NCI-H2196 (cell line): ENCODE measurements around the gene TXNDC8.
A peak's percentile ranks its signal among the peaks of the same experiment; 100 is the strongest.
"Not testable (repeated sequence)": the region's sequence is repeated elsewhere in the genome, so short reads cannot be mapped to it uniquely, and the experiment has no call there.

Source experiments
- DNase-seq: peaks from one replicate; lab custom pipeline; 2025; ENCODE audit not compliant: unreplicated experiment; lab: John Stamatoyannopoulos, UW

Gene TXNDC8

DNA sequence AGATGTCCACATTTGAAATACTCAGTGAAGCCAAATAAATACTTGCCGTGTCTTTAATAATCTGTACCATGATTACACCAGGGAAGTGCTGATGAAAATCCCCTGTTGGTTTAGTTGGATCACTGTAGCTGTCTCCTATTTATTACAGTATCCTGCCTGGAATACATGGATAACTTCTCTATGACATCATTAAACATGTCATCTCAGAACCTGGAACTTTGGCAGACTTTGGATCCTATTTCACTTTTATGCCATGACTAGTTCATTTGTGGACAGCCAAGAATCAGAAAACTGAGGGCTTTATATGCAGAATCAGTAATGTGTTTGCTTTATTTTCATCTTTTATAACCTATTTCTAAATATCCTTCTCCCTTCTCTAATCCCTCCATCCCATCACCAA is at the start of gene TXNDC8:
TXNDC8 (minus strand) TSS at position 137 of the 400 bp plus-strand sequence.
- DNase-seq, result no peak

DNA sequence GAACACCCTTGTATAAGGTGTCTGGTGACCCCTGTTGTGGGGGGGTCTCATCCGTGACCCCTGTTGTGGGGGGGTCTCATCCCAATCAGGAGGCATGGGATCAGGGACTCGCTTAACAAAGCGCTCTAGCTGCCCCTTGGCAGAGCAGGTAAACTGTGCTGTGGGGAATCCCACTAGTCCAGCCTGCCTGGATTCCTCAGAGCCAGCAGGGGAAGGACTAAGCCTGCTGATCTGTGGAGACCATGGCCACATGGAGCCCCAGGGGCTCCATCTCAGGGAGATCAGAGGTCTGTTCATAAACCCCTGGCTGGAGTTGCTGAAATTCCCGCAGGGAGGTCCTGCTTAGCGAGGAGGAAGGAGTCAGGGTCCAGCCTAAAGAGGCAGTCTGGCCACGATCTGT is 45.8 kb upstream of the TXNDC8 start:
- DNase-seq, result no peak

DNA sequence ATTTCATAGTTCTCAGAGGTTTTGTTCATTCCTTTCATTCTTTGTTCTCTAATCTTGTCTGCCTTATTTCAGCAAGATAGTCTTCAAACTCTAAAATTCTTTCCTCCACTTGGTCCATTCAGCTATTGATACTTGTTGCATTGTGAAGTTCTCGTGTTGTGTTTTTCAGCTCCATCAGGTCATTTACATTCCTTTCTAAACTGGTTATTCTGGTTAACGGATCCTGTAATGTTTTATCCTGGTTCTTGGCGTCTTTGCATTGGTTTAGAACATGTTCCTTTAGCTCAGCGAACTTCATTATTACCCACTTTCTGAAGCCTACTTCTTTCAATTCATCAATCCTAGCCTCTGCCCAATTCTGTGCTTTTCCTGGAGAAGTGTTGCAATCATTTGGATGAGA is 45.1 kb upstream of the TXNDC8 start:
- no peak for DNase-seq

DNA sequence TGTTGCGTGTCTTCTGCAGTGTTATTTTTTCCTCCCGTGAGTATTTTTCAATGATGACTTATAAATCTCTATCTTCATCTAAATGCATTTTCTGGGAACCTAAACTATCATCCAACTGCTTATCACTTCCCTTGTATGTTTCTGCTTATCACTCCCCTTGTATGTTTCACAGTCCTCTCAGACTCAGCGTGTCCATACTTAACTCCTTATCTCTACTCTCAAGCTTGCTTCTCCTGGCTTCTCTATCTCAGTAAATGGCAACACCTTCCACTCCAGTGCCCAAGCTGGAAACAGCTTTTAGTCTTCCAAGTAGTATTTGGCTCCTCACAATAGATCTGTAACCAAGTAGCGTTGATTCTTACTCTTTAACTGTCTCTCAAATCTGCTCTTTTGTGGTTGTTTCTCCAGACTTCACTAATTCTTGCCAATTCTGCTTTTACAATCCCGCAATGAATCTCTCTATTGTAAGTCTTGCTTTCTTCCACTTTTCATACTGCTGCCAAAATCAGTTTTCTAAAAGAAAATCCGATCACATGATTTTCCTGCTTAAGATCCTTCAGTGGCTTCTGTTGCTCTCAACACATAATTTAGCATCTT is 33.8 kb upstream of the TXNDC8 start:
- DNase-seq, result no peak

DNA sequence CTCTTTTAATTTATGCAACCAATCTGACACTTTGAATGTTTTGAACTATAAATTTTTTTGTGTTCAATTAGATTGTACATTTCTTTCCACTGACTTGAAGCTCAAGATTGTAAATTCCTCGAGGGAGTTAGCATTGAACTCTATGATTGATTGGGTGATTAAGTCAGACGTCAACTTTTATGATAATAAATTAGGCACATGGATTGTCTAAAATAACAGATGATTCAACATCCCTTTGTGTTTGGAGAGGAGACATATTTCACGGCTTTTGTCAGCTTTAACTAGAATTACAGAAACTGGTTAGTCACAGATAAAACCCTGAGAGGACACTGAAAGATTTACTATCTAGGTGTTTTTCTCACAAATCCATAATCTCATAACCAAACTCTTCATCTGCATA is 32.7 kb upstream of the TXNDC8 start:
- no peak for DNase-seq

DNA sequence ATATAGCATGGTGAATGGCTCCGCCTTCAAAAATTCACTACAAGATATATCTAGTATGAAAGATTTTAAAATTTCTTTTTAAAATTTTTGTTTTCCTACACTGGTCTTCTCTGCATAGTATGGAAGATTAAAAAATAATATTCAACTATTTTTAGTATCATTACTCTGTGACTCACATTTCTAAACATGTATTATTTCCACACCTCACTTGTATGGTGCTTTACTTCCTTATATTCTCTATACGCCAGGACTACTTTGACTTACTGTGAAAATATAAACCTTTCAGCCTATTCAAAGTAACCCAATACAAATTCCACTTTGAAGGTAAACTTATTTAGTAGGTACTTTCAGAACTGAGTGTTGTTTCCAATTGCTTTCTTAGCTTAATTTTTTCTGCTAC is 26.8 kb upstream of the TXNDC8 start:
- no peak for DNase-seq

DNA sequence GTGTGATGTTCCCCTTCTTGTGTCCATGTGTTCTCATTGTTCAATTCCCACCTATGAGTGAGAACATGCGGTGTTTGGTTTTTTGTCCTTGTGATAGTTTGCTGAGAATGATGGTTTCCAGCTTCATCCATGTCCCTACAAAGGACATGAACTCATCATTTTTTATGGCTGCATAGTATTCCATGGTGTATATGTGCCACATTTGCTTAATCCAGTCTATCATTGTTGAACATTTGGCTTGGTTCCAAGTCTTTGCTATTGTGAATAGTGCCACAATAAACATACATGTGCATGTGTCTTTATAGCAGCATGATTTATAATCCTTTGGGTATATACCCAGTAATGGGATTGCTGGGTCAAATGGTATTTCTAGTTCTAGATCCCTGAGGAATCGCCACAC is 21.3 kb upstream of the TXNDC8 start:
- not testable (repeated sequence) for DNase-seq

DNA sequence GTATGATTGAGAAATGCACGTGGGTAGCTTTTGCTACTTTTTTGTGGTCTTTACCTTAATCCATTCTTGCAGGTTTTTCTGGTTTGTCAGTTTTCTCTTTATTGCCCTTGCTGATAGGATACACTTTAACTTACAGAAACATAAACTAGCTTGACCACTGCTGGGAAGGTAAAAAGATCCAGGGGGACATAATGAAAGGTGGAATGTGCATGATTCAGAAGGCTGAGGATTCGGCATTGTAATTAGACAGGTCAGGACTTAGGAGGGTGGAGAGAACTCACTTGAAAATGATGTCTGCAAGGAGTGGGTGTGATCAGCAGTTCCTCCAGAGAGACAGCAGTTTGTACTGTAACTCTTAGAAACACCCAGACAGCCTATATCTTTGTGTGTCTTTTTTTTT is 19.8 kb upstream of the TXNDC8 start:
- no peak for DNase-seq

DNA sequence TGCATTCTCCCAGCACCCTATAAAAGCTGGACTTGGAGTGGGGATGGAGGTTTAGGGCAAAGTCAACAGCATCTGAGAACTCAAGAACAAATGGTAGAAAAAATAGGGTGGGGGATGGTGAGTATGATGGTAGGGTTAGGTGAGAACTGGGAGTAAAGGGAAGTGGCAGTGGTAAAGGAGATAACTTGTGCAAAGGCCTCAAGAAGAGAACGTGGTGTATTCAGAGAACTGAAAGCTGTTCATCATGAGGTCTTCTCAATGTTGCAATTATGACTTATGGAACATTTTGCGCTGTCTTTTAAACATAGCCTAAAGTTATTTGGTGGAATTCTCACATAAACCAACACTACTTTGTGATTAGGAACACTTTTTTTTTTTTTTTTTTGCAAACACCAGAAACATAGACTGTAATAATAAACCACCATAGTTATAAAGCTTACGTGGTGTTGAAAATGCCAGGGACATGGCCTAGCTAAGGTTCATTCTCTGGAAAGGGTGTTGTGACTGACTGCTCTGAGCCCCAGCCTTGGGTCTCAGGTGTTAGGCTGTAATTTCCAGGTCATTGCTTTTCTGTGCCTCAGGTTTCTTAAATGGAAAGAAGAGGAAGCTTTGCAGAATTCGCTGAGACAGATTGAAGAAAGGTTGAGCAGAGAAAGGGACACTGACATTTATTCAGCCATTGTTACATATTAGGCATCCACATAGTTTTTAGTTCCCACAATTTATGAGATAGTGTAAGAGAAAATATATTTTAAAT is 19.2 kb upstream of the TXNDC8 start:
- no peak for DNase-seq

DNA sequence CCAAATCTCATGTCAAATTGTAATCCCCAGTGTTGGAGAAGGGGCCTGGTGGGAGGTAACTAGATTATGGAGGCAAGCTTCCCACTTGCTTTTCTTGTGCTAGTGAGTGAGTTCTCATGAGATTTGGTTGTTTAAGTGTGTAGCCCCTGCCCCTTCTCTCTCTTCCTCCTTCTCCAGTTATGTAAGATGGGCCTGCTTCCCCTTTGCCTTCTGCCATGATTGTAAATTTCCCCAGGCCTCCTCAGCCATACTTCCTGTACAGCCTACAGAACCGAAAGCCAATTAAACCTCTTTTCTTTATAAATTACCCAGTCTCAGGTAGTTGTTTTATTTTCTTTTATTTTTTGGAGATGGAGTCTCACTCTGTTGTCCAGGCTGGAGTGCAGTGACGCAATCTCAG is 18.2 kb upstream of the TXNDC8 start:
- DNase-seq, result no peak

DNA sequence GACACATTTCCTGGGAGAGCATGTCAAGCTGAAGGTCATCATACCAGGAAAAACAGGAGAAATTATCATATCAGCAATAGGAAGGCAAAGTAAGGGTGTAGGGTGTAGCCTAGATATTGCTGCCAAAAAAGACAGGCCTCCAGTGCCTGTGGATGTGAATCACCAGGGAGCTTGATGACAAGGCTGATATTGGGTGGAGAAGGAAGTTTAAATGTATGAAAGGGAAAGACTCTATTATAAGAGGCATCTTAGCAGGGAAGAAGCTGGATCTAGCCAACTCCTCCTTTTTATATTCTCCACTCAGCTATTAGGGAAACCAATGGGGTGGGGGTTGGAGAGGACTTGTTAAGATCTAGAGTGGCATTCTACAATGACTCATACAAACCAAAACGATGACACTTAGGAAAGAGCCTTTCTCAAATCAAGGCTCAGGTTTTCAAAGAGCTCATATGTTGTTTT is 13.4 kb upstream of the TXNDC8 start:
- peak; percentile 6 for DNase-seq

DNA sequence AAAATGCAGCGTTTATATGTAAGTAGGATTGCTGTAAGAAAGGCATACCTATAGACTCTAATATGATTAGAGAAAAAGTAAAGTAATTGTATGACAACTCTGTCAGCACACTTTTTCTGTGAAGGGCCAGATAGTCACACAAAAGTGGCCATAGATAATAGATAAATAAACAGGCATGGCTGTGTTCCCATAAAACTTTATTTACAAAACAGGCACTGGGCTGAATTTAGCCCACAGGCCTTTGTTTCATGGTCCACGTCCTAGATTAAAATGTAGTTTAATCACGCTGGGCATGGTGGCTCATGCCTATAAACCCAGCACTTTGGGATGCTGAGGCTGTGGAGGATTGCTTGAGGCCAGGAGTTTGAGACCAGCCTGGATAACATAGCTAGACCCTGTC is 8.7 kb upstream of the TXNDC8 start:
- no peak for DNase-seq

DNA sequence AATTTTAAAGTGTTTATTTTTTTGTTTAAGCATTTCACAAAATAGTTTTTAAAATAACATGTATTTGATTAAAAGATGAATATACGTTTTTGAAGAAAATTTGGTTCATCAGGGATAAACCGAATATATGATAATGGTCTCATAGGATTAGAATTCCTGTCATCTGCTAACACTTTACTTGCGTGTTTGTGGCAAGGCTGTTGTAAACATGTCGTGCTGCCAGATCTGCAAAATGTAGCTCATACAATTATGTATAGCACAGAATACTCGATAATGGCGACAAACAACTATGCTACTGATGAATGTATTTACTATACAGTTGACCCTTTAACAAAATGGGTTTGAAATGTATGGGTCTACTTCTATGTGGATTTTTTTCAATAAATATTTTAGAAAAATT is 7.2 kb upstream of the TXNDC8 start:
- no peak for DNase-seq

DNA sequence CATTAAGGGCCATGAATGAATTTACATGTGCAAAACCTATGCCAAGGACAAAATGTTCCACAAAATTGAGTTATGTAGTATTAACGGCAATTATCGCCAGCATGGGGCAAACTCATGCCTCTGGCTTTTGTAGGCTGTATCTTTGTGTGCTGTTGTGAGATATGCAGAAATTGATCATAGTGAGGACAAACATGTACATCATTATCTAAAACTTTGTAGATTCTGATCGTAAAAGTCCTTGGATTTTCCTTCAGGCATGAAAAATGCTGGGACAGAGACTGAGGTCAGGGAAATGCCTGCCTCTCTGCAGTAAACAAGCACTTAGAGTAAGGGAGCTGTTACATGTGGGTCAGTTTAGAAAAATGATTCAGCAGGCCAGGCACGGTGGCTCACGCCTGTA is 5.9 kb upstream of the TXNDC8 start:
- DNase-seq, result no peak

DNA sequence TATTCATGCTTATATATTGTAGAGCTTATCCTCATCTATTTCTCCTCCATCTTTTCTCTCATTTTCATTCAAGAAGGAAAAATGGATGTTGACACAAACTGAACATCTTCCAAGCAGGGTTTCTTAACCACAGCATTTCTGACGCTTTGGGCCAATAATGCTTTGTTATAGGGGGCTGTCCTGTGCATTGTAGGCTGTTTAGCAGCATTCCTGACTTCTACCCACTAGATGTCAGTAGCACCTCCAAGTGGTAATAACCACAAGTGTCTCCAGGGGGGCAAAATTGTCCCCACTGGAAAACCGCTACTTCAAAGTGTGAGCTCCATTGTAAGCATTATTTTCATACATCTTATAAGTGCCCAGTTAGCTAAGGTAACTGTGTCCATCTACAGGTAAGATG is 2.6 kb upstream of the TXNDC8 start:
- no peak for DNase-seq

DNA sequence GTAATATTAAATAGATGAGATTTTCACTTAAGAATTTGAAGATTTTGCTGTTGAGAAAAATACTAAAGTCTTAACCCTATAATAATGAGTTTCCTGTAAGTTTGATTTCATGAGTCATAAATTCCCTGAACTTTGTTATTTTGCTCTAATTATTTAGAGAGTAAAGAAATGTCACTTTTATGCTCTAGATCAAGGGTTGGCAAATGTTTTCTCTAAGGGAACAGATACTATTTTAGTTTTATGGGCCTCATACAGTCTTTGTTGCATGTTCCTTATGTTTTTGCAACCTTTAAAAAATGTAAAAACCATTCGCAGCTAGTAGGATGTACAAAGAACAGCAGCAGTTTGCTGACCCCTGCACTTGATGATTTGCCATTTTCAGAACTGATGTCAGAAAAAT is 480 bp upstream of the TXNDC8 start:
- no peak for DNase-seq

DNA sequence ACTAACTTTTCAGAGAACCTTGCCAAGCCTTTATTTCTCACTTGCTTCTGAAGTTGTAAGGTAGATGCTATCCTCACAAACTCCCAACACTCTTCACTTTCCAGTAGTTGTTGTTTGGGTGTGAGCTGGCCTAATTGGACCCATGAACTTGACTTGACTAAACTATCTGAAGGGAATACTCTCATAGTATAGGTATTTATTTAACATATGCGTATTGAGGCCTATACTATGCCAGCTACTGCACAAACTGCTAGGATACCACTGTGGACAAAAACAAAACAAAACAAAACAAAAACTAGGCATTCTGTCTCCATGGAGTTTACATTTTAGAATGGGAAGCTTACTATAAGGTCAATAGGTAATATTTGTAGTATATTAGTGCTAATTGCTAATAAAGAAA is 1.3 kb downstream of the TXNDC8 start:
- DNase-seq, result no peak

DNA sequence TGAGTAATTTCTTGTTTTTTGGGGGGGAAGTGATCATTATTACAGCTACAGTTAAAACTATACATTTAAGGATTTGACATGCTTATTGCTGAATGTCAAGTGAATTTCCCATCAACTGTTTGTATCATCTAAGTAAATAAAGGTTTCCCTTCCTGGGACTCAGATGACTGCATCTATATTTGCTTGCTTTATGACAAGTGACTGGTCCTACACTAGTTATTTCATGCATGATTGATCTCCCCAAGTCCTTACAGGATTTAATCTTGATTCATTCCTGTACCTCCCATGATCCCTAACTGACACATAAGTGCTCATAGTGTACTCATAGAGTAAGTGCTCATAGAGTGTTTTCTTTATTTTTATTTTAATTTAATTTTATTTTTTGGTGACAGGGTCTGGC is 2.8 kb downstream of the TXNDC8 start:
- no peak for DNase-seq

DNA sequence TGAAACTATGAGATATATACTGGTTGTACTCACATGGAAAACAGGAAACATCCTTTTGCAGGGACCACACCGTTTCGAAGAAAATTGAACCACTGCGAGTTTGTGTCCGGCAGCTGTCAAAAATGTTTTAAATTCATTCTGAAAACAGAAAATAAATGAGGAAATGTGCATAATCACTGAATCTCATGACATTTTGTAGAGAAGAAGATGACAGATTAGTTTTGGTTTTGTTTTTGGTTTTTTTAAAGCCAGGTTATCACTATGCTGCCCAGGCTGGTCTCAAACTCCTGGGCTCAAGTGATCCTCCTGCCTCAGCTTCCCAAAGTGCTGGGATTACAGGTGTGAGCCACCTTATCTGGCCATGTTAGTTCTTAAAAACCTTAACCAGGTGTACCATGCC is 3.5 kb downstream of the TXNDC8 start:
- no peak for DNase-seq

DNA sequence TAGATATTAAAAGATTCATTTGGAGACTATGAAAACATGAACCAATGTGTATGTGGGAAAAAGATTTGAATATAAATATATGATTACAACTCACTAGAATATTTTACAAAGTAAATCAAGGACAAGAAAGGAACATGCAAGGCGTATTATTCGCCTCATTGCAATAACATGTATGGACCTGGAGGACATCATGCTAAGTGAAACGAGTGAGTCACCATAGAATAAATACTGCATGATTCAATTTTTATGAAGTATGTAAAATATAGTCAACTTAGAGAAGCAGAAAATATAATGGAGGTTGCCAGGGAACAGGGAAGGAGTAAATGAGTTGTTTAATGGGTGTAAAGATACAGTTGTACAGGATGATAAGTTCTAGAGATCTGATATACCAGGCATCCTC is 4.9 kb downstream of the TXNDC8 start:
- DNase-seq, result no peak

DNA sequence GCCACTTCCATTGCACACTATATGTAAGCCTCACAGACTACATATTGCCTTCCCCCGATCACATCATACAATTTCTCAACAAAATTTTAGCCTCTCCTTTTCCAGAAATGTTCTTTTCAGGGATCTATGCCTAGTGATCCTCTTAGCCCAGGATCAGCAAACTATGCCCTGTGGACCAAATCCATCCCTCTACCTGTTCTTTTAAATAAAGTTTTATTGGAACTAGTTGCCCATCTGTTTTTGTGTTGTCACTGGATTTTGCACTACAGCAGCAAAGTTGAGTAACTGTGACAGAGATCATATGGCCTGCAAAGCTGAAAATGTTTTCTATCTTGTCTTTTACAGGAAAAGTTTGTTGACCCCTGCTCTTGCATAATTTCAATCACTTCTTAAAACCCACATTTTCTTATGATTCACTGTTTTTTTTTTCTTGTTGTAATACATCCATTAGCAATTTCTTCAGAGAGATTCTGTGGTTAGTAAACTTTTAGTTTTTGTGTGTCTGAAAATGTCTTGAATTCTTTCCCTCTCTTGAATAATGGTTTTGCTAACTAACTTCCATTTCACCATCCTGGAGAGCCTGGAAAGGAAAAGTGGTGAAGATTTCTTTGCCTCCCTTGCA is 7.1 kb downstream of the TXNDC8 start:
- DNase-seq, result no peak

DNA sequence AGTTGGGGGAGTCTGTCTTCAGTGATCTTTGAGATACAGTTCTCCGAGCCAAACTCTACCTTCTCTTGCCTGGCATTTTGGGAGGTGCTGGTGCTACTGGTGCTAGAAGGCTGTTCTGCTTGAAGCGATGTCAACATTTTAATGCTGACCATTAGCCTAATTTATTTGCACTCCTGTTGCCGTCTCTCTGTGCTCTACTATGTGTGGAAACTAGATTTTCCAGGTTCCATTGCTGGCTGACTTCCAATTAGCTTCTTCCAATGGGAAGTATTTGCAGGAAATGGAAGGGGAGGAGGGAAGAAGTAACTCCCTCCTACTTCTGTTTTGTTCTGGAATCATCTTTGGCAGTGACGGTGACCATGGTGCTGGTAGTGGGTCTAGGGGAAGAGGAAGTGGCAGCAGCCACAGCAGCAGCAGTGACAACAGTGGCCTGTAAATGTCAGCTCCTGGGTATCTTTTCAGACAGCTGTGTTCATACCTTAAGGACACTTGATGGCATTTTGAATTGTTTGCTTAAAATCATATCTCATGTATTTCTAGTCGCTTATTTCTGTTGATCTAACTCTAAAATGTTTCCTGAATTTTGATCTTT is 7.9 kb downstream of the TXNDC8 start:
- DNase-seq, result no peak
